ENCODE measurements around the gene CYREN.

The CYREN gene

GRCh38 chr7:135162382-135163001, 8.0 kb downstream of the CYREN start:
- no peaks in the 10 kb centered on the region for H3K79me2 ChIP-seq (ENCODE audit: low read length)
- 0 out of 2 replicates have a peak, but pooled peaks cover under 1% of the 10 kb centered on the region for H3K9me3 ChIP-seq (ENCODE audit: insufficient read depth, low read length)
- peaks cover 63% of the 10 kb centered on the region for H3K36me3 ChIP-seq (replicated peaks; ENCODE audit: low read depth, low read length)
- H2AFZ ChIP-seq (ENCODE audit: low read depth, low read length) = no peak overlapping the region
- no peak overlapping the region for H3K9ac ChIP-seq (ENCODE audit: low read length)
- no peak overlapping the region for H3K27ac ChIP-seq (ENCODE audit: low read length)
- no peak overlapping the region for H3K4me3 ChIP-seq (ENCODE audit: low read length)
- peaks cover 11% of the 10 kb centered on the region for H3K4me1 ChIP-seq (ENCODE audit: low read length)
- no peaks in the 10 kb centered on the region for H3K27me3 ChIP-seq (ENCODE audit: low read depth, low read length)
- no peak for TF ChIP-seq EZH2phosphoT487 (IDR thresholded peaks at IDR 0.05; ENCODE audit: low read depth)
- TF ChIP-seq CTCF (IDR thresholded peaks at IDR 0.05; ENCODE audit: low read depth, low read length) = no peak
- peaks cover 2% of the 10 kb centered on the region; the same call in 1 of the 2 replicates for H4K20me1 ChIP-seq (ENCODE audit: insufficient read depth, low read length)
- H3K4me2 ChIP-seq (ENCODE audit: low read length) = no peak overlapping the region

GRCh38 chr7:135161669-135162068, 8.8 kb downstream of the CYREN start:
- no peak overlapping the region for H2AFZ ChIP-seq (ENCODE audit: low read depth, low read length)
- H3K4me3 ChIP-seq (ENCODE audit: low read length) = no peak overlapping the region
- H4K20me1 ChIP-seq (ENCODE audit: insufficient read depth, low read length) = no peaks in the 10 kb centered on the region
- peaks cover 61% of the 10 kb centered on the region for H3K36me3 ChIP-seq (replicated peaks; ENCODE audit: low read depth, low read length)
- peaks cover 11% of the 10 kb centered on the region for H3K4me1 ChIP-seq (ENCODE audit: low read length)
- TF ChIP-seq EZH2phosphoT487 (IDR thresholded peaks at IDR 0.05; ENCODE audit: low read depth) (no peak), CTCF (IDR thresholded peaks at IDR 0.05; ENCODE audit: low read depth, low read length) (no peak)
- no peak overlapping the region for H3K9ac ChIP-seq (ENCODE audit: low read length)
- H3K79me2 ChIP-seq (ENCODE audit: low read length) = no peaks in the 10 kb centered on the region
- H3K9me3 ChIP-seq (ENCODE audit: insufficient read depth, low read length) = peaks cover 9% of the 10 kb centered on the region; the same call in 1 of the 2 replicates
- H3K27ac ChIP-seq (ENCODE audit: low read length) = no peak overlapping the region
- H3K27me3 ChIP-seq (ENCODE audit: low read depth, low read length) = no peaks in the 10 kb centered on the region
- peak overlapping the region; percentile 37; the same call in 1 of the 2 replicates for H3K4me2 ChIP-seq (ENCODE audit: low read length)

- Histone ChIP-seq H3K36me3 (replicated peaks; ENCODE audit: low read depth, low read length) (peaks cover 58% of the 10 kb centered on the region), H3K27me3 (ENCODE audit: low read depth, low read length) (no peaks in the 10 kb centered on the region), H3K79me2 (ENCODE audit: low read length) (no peaks in the 10 kb centered on the region), H4K20me1 (ENCODE audit: insufficient read depth, low read length) (no peaks in the 10 kb centered on the region), H3K9ac (ENCODE audit: low read length) (peak overlapping the region; percentile 33; the same call in 1 of the 2 replicates), H3K4me2 (ENCODE audit: low read length) (peak overlapping the region; percentile 37), H3K4me1 (ENCODE audit: low read length) (peaks cover 11% of the 10 kb centered on the region), H3K9me3 (ENCODE audit: insufficient read depth, low read length) (peaks cover 15% of the 10 kb centered on the region; the same call in 1 of the 2 replicates), H3K4me3 (ENCODE audit: low read length) (no peak overlapping the region), H2AFZ (ENCODE audit: low read depth, low read length) (peak overlapping the region; percentile 71; the same call in 1 of the 2 replicates), H3K27ac (ENCODE audit: low read length) (no peak overlapping the region)
- TF ChIP-seq EZH2phosphoT487 (IDR thresholded peaks at IDR 0.05; ENCODE audit: low read depth) = no peak
- peak; percentile 10; the same call in 1 of the 2 replicates for TF ChIP-seq CTCF (IDR thresholded peaks at IDR 0.05; ENCODE audit: low read depth, low read length)
These were observed 9.5 kb downstream of the CYREN start for GRCh38 chr7:135160858-135161653.
